ENCODE measurements around the gene HOMER1.

HOMER1 gene

GRCh38 chr5:79333852-79334557 lies 179.9 kb downstream of the HOMER1 start:
- TF ChIP-seq CTCF (IDR thresholded peaks at IDR 0.05; ENCODE audit: insufficient read depth, low read length, poor library complexity, severe bottlenecking), result no peak
- TF ChIP-seq EZH2phosphoT487 (conservative IDR thresholded peaks at IDR 0.05; ENCODE audit: low read length), result no peak
- no peaks in the 10 kb centered on the region for H3K36me3 ChIP-seq (ENCODE audit: low read length)
- H2AFZ ChIP-seq (ENCODE audit: low read depth, low read length, severe bottlenecking), result no peak overlapping the region
- no peak overlapping the region for H3K27ac ChIP-seq (ENCODE audit: low read depth, low read length)
- H3K9me3 ChIP-seq (ENCODE audit: insufficient read depth, low read length), result no peaks in the 10 kb centered on the region
- no peak overlapping the region for H3K9ac ChIP-seq (ENCODE audit: low read length)
- H3K27me3 ChIP-seq (ENCODE audit: low read length), result no peaks in the 10 kb centered on the region
- H3F3A ChIP-seq (ENCODE audit: insufficient read depth), result no peaks in the 10 kb centered on the region
- H3K4me3 ChIP-seq (ENCODE audit: insufficient read depth, low read length, poor library complexity, severe bottlenecking), result no peak overlapping the region
- no peaks in the 10 kb centered on the region for H4K20me1 ChIP-seq (ENCODE audit: low read depth, low read length)
- H3K79me2 ChIP-seq (ENCODE audit: insufficient read depth, low read length), result no peaks in the 10 kb centered on the region
- H3K9me2 ChIP-seq (replicated peaks; ENCODE audit: insufficient read depth, low read length), result no peaks in the 10 kb centered on the region
- H3K4me2 ChIP-seq (ENCODE audit: low read depth, low read length, poor library complexity, severe bottlenecking), result no peak overlapping the region

GRCh38 chr5:79330071-79330470 lies 183.9 kb downstream of the HOMER1 start:
- no peak for TF ChIP-seq CTCF (IDR thresholded peaks at IDR 0.05; ENCODE audit: insufficient read depth, low read length, poor library complexity, severe bottlenecking)
- no peak for TF ChIP-seq EZH2phosphoT487 (conservative IDR thresholded peaks at IDR 0.05; ENCODE audit: low read length)
- Histone ChIP-seq H3K4me3 (ENCODE audit: insufficient read depth, low read length, poor library complexity, severe bottlenecking) (no peak overlapping the region), H3K9ac (ENCODE audit: low read length) (no peak overlapping the region)

GRCh38 chr5:79329453-79329852 lies 184.5 kb downstream of the HOMER1 start:
- no peaks in the 10 kb centered on the region for H3K9me2 ChIP-seq (replicated peaks; ENCODE audit: insufficient read depth, low read length)
- no peaks in the 10 kb centered on the region for H3F3A ChIP-seq (ENCODE audit: insufficient read depth)
- no peaks in the 10 kb centered on the region for H3K79me2 ChIP-seq (ENCODE audit: insufficient read depth, low read length)
- H3K9me3 ChIP-seq (ENCODE audit: insufficient read depth, low read length), result no peaks in the 10 kb centered on the region
- no peak overlapping the region for H3K9ac ChIP-seq (ENCODE audit: low read length)
- H2AFZ ChIP-seq (ENCODE audit: low read depth, low read length, severe bottlenecking), result no peak overlapping the region
- H3K4me3 ChIP-seq (ENCODE audit: insufficient read depth, low read length, poor library complexity, severe bottlenecking), result no peak overlapping the region
- no peak for TF ChIP-seq EZH2phosphoT487 (conservative IDR thresholded peaks at IDR 0.05; ENCODE audit: low read length)
- TF ChIP-seq CTCF (IDR thresholded peaks at IDR 0.05; ENCODE audit: insufficient read depth, low read length, poor library complexity, severe bottlenecking), result no peak
- no peaks in the 10 kb centered on the region for H4K20me1 ChIP-seq (ENCODE audit: low read depth, low read length)
- H3K4me2 ChIP-seq (ENCODE audit: low read depth, low read length, poor library complexity, severe bottlenecking), result no peak overlapping the region
- no peak overlapping the region for H3K27ac ChIP-seq (ENCODE audit: low read depth, low read length)
- H3K36me3 ChIP-seq (ENCODE audit: low read length), result no peaks in the 10 kb centered on the region
- no peaks in the 10 kb centered on the region for H3K27me3 ChIP-seq (ENCODE audit: low read length)

More at GRCh38 chr5:79330071-79330470, 183.9 kb downstream of the HOMER1 start:
- Histone ChIP-seq H3F3A (ENCODE audit: insufficient read depth) (no peaks in the 10 kb centered on the region), H3K79me2 (ENCODE audit: insufficient read depth, low read length) (no peaks in the 10 kb centered on the region), H4K20me1 (ENCODE audit: low read depth, low read length) (no peaks in the 10 kb centered on the region), H3K4me2 (ENCODE audit: low read depth, low read length, poor library complexity, severe bottlenecking) (no peak overlapping the region), H3K27me3 (ENCODE audit: low read length) (no peaks in the 10 kb centered on the region), H3K27ac (ENCODE audit: low read depth, low read length) (no peak overlapping the region), H3K36me3 (ENCODE audit: low read length) (no peaks in the 10 kb centered on the region), H2AFZ (ENCODE audit: low read depth, low read length, severe bottlenecking) (no peak overlapping the region), H3K9me3 (ENCODE audit: insufficient read depth, low read length) (no peaks in the 10 kb centered on the region), H3K9me2 (replicated peaks; ENCODE audit: insufficient read depth, low read length) (no peaks in the 10 kb centered on the region)

Data from SU-DHL-6 (cell line).